ENCODE data around the gene OGFR.
A peak's percentile ranks its signal among the peaks of the same experiment; 100 is the strongest.

OGFR gene

DNA sequence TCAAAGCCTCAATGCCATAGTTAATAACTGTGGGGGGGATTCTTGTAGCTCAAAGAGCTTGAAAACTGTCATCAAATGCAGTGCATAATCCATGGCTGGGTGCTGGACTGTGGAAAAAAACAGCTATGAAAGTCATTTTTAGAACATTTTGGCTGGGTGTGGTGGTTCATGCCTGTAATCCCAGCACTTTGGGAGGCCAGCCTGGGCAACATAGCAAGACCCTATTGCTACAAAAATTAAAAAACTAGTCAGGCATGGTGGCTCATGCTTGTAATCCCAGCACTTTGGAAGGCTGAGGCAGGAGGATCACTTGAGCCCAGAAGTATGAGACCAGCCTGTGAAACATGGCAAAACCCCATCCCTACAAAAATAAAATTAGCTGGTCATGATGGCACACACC, 44.8 kb downstream of the OGFR start:
- Histone ChIP-seq H3K27ac (ENCODE audit: extremely low read depth, low read depth, low read length) (no peak overlapping the region), H3K4me1 (ENCODE audit: control insufficient read depth, insufficient read depth, low read length) (no peaks in the 10 kb centered on the region), H3K4me3 (ENCODE audit: low read depth, low read length) (no peak overlapping the region), H3K36me3 (ENCODE audit: control insufficient read depth in 2 of 2, insufficient read depth in 1 of 2, low read length in 2 of 2) (peaks cover 0 to 64% of the 10 kb centered on the region in 2 experiments; a peak in 2 of 3 replicates), H3K9me3 (ENCODE audit: control insufficient read depth, insufficient read depth, low read depth, low read length) (no peaks in the 10 kb centered on the region)
- TF ChIP-seq BCL11A (tag by site-specific recombination; IDR thresholded peaks at IDR 0.05; ENCODE audit: low read depth) = no peak
- TF ChIP-seq, protein P1, sequence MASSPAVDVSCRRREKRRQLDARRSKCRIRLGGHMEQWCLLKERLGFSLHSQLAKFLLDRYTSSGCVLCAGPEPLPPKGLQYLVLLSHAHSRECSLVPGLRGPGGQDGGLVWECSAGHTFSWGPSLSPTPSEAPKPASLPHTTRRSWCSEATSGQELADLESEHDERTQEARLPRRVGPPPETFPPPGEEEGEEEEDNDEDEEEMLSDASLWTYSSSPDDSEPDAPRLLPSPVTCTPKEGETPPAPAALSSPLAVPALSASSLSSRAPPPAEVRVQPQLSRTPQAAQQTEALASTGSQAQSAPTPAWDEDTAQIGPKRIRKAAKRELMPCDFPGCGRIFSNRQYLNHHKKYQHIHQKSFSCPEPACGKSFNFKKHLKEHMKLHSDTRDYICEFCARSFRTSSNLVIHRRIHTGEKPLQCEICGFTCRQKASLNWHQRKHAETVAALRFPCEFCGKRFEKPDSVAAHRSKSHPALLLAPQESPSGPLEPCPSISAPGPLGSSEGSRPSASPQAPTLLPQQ (tag by site-specific recombination; IDR thresholded peaks at IDR 0.05) = no peak
- no peak for TF ChIP-seq ZNF239 (tag by site-specific recombination; IDR thresholded peaks at IDR 0.05)
- TF ChIP-seq ZNF335 (tag by site-specific recombination; conservative IDR thresholded peaks at IDR 0.05) = no peak
- TF ChIP-seq, protein P2, sequence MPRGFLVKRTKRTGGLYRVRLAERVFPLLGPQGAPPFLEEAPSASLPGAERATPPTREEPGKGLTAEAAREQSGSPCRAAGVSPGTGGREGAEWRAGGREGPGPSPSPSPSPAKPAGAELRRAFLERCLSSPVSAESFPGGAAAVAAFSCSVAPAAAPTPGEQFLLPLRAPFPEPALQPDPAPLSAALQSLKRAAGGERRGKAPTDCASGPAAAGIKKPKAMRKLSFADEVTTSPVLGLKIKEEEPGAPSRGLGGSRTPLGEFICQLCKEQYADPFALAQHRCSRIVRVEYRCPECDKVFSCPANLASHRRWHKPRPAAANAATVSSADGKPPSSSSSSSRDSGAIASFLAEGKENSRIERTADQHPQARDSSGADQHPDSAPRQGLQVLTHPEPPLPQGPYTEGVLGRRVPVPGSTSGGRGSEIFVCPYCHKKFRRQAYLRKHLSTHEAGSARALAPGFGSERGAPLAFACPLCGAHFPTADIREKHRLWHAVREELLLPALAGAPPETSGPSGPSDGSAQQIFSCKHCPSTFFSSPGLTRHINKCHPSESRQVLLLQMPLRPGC (tag by site-specific recombination; IDR thresholded peaks at IDR 0.05) = no peak
- TF ChIP-seq ZNF248 (tag by site-specific recombination; IDR thresholded peaks at IDR 0.05) = no peak
- TF ChIP-seq ZNF121 (tag by site-specific recombination; IDR thresholded peaks at IDR 0.05) = peak; percentile 94
- CTCF ChIA-PET = interaction anchor here (0.8 to 1.5 kb wide), 3 partner anchors 13 to 52 kb away, joined by 3 to 7 read pairs (median 3); no protein-coding TSS in a partner anchor
- POLR2A ChIA-PET = interaction anchor here (0.5 kb wide), 1 partner anchor 26 kb away, joined by 5 read pairs; no protein-coding TSS in a partner anchor

DNA sequence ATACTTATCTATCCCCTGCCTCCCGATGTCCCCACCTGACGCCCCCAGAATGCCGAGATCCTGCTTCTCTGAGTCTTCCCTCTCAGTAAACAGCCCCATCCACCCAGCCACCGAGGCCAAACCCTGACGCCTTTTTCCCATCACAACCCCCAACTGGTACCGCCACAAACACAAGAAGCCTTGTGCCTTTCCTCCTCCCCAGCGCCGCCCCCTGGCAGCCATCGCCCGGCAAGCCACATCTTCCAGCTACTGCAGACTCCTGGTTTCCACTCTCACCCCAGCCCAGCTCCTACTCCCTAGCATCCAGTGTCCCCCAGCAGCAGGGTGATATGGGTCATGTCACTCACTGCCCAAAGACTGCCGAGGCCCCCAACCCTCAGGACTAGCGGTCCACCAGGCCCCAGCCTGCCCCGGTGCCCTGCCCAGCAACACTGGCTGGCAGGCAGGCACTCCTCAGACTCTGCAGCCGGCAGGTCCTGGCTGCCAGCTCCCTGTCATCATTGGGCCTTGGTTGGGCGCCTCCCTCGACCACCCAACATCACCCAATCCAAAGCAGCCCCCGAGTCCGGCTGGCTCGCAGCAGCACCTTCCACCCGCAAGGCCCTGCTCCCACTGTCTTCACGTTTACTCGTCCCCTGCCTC, 45.8 kb downstream of the OGFR start:
- POLR2A ChIA-PET = no interaction called here
- H3K4me1 ChIP-seq (ENCODE audit: control insufficient read depth, insufficient read depth, low read length) = no peaks in the 10 kb centered on the region

DNA sequence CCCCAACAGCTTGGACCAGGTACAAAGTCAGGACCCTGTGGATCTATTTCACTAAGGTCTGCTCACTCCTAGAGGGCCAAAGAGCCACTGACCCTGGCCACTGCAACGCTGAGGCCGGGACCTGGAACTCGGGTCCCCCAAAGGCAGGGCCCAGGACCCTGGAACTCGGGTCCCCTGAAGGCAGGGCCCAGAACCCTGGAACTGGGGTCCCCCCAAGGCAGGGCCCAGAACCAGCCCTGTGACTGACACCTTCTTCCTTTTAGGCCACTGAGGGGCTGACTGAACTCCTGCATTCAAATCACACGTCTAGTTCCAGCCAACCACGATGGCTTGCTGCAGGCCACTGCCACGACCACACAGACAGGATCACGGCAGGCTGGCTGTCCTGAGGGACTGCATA, 47.6 kb downstream of the OGFR start:
- POLR2A ChIA-PET = no interaction called here
- H3K27ac ChIP-seq (ENCODE audit: extremely low read depth, low read depth, low read length) = no peak overlapping the region
- CTCF ChIA-PET = no interaction called here
- peaks cover 9 to 75% of the 10 kb centered on the region in 2 experiments; a peak in 2 of 3 replicates for H3K36me3 ChIP-seq (ENCODE audit: control insufficient read depth in 2 of 2, insufficient read depth in 1 of 2, low read length in 2 of 2)
- H3K4me1 ChIP-seq (ENCODE audit: control insufficient read depth, insufficient read depth, low read length) = no peaks in the 10 kb centered on the region
- no peaks in the 10 kb centered on the region for H3K9me3 ChIP-seq (ENCODE audit: control insufficient read depth, insufficient read depth, low read depth, low read length)
- H3K4me3 ChIP-seq (ENCODE audit: low read depth, low read length) = no peak overlapping the region
- TF ChIP-seq MZF1 (tag by site-specific recombination; IDR thresholded peaks at IDR 0.05; ENCODE audit: borderline replicate concordance) = no peak
- no peak for TF ChIP-seq ZNF626 (tag by site-specific recombination; IDR thresholded peaks at IDR 0.05)
- TF ChIP-seq ZBTB48 (tag by site-specific recombination; IDR thresholded peaks at IDR 0.05) = no peak
- no peak for TF ChIP-seq ZIC2 (tag by site-specific recombination; IDR thresholded peaks at IDR 0.05)
- TF ChIP-seq, protein P3, sequence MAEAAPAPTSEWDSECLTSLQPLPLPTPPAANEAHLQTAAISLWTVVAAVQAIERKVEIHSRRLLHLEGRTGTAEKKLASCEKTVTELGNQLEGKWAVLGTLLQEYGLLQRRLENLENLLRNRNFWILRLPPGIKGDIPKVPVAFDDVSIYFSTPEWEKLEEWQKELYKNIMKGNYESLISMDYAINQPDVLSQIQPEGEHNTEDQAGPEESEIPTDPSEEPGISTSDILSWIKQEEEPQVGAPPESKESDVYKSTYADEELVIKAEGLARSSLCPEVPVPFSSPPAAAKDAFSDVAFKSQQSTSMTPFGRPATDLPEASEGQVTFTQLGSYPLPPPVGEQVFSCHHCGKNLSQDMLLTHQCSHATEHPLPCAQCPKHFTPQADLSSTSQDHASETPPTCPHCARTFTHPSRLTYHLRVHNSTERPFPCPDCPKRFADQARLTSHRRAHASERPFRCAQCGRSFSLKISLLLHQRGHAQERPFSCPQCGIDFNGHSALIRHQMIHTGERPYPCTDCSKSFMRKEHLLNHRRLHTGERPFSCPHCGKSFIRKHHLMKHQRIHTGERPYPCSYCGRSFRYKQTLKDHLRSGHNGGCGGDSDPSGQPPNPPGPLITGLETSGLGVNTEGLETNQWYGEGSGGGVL (tag by site-specific recombination; IDR thresholded peaks at IDR 0.05) = no peak
- no peak for TF ChIP-seq ZNF221 (tag by site-specific recombination; IDR thresholded peaks at IDR 0.05; ENCODE audit: borderline replicate concordance)
- TF ChIP-seq ZSCAN16 (tag by site-specific recombination; IDR thresholded peaks at IDR 0.05) = no peak
- TF ChIP-seq ZNF600 (tag by site-specific recombination; IDR thresholded peaks at IDR 0.05) = no peak
- TF ChIP-seq, protein P4, sequence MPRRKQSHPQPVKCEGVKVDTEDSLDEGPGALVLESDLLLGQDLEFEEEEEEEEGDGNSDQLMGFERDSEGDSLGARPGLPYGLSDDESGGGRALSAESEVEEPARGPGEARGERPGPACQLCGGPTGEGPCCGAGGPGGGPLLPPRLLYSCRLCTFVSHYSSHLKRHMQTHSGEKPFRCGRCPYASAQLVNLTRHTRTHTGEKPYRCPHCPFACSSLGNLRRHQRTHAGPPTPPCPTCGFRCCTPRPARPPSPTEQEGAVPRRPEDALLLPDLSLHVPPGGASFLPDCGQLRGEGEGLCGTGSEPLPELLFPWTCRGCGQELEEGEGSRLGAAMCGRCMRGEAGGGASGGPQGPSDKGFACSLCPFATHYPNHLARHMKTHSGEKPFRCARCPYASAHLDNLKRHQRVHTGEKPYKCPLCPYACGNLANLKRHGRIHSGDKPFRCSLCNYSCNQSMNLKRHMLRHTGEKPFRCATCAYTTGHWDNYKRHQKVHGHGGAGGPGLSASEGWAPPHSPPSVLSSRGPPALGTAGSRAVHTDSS (tag by site-specific recombination; IDR thresholded peaks at IDR 0.05) = no peak
- TF ChIP-seq ZFP3 (tag by site-specific recombination; IDR thresholded peaks at IDR 0.05; ENCODE audit: low read depth) = no peak
- no peak for TF ChIP-seq HOXD13 (CRISPR knock-in tag; IDR thresholded peaks at IDR 0.05; ENCODE audit: borderline replicate concordance)

More for the DNA sequence above, 45.8 kb downstream of the OGFR start:
- Histone ChIP-seq H3K4me3 (ENCODE audit: low read depth, low read length) (no peak overlapping the region), H3K9me3 (ENCODE audit: control insufficient read depth, insufficient read depth, low read depth, low read length) (no peaks in the 10 kb centered on the region), H3K36me3 (ENCODE audit: control insufficient read depth in 2 of 2, insufficient read depth in 1 of 2, low read length in 2 of 2) (peaks cover 7 to 73% of the 10 kb centered on the region in 2 experiments; a peak in 2 of 3 replicates), H3K27ac (ENCODE audit: extremely low read depth, low read depth, low read length) (no peak overlapping the region)
- CTCF ChIA-PET = interaction anchor here (0.7 to 1.5 kb wide), 3 partner anchors 28 to 356 kb away, joined by 3 to 7 read pairs (median 3); no protein-coding TSS in a partner anchor
- no peak for TF ChIP-seq ZNF155 (tag by site-specific recombination; IDR thresholded peaks at IDR 0.05)
- TF ChIP-seq, protein P5, sequence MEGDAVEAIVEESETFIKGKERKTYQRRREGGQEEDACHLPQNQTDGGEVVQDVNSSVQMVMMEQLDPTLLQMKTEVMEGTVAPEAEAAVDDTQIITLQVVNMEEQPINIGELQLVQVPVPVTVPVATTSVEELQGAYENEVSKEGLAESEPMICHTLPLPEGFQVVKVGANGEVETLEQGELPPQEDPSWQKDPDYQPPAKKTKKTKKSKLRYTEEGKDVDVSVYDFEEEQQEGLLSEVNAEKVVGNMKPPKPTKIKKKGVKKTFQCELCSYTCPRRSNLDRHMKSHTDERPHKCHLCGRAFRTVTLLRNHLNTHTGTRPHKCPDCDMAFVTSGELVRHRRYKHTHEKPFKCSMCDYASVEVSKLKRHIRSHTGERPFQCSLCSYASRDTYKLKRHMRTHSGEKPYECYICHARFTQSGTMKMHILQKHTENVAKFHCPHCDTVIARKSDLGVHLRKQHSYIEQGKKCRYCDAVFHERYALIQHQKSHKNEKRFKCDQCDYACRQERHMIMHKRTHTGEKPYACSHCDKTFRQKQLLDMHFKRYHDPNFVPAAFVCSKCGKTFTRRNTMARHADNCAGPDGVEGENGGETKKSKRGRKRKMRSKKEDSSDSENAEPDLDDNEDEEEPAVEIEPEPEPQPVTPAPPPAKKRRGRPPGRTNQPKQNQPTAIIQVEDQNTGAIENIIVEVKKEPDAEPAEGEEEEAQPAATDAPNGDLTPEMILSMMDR (tag by site-specific recombination; IDR thresholded peaks at IDR 0.05) = peak; percentile 33; the same call in 1 of the 2 replicates
